HAP-1 (cell line): ENCODE results near the gene ARFRP1.

ENCODE experiments used
- DNase-seq, 2 experiments: peaks; one replicate each; pipeline ENCODE4 v3.0.0-alpha.2; 2016 to 2020; ENCODE audit warnings: low spot score in 2 of 2
- H3K27me3 ChIP-seq: fragments of 250-450 bp; sonication (Bioruptor Pico); 2 replicates; pipeline ENCODE4 v1.5.1; 2020; ENCODE audit warnings: low read depth, mild to moderate bottlenecking, moderate library complexity
- H3K36me3 ChIP-seq: fragments of 250-450 bp; sonication (Bioruptor Pico); replicated peaks from 2 replicates; pipeline ENCODE4 v1.5.1; 2020; ENCODE audit warnings: mild to moderate bottlenecking
- H3K4me1 ChIP-seq: fragments of 250-450 bp; sonication (Bioruptor Pico); 2 replicates; pipeline ENCODE4 v1.5.1; 2020; ENCODE audit warnings: mild to moderate bottlenecking
- H3K4me3 ChIP-seq: fragments of 250-450 bp; sonication (Bioruptor Pico); 2 replicates; pipeline ENCODE4 v1.5.1; 2020; ENCODE audit warnings: mild to moderate bottlenecking, moderate library complexity
- H3K9me3 ChIP-seq: fragments of 250-450 bp; sonication (Bioruptor Pico); 2 replicates; pipeline ENCODE4 v1.5.1; 2020; ENCODE audit warnings: mild to moderate bottlenecking, moderate library complexity
- in situ Hi-C: fragments of 300-500 bp; cut with MboI; formaldehyde crosslinking; loops from 3 replicates; pipeline ENCODE4 v1.14.3; 2020; ENCODE audit warnings: low sequenced_read_pairs, inconsistent platforms, mixed read lengths

The ARFRP1 gene

DNA sequence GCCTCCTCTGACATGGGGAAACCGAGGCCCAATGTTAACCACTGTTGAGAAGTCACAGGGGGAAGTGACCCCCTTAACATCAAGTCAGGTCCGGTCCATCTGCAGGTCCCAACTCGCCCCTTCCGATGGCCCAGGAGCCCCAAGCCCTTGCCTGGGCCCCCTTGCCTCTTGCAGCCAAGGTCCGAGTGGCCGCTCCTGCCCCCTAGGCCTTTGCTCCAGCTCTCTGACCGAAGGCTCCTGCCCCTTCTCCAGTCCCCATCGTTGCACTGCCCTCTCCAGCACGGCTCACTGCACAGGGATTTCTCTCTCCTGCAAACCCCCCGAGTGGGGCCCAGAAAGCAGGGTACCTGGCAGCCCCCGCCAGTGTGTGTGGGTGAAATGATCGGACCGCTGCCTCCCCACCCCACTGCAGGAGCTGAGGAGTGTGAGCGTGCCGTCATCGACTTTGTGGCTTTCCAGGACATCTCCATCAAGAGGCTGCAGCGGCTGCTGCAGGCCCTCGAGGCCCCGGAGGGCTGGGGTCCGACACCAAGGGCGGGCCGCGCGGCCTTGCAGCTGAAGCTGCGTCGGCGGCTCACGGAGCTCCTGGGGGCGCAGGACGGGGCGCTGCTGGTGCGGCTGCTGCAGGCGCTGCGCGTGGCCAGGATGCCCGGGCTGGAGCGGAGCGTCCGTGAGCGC lies 9.8 kb downstream of the ARFRP1 start:
- Histone ChIP-seq H3K9me3 (no peaks in the 10 kb centered on the region), H3K4me3 (no peak overlapping the region), H3K36me3 (peaks cover 8% of the 10 kb centered on the region), H3K4me1 (no peaks in the 10 kb centered on the region), H3K27me3 (no peaks in the 10 kb centered on the region)
- in situ Hi-C loops, result no loop called here
- DNase-seq, result peak in 1 of 2 experiments; percentile 20

DNA sequence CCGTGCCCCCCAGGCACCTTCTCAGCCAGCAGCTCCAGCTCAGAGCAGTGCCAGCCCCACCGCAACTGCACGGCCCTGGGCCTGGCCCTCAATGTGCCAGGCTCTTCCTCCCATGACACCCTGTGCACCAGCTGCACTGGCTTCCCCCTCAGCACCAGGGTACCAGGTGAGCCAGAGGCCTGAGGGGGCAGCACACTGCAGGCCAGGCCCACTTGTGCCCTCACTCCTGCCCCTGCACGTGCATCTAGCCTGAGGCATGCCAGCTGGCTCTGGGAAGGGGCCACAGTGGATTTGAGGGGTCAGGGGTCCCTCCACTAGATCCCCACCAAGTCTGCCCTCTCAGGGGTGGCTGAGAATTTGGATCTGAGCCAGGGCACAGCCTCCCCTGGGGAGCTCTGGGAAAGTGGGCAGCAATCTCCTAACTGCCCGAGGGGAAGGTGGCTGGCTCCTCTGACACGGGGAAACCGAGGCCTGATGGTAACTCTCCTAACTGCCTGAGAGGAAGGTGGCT lies 10.4 kb downstream of the ARFRP1 start:
- H3K4me1 ChIP-seq, result no peaks in the 10 kb centered on the region
- H3K36me3 ChIP-seq, result peaks cover 8% of the 10 kb centered on the region
- H3K4me3 ChIP-seq, result no peak overlapping the region
- no peaks in the 10 kb centered on the region for H3K9me3 ChIP-seq
- in situ Hi-C loops, result no loop called here
- peak in 1 of 2 experiments; percentile 21 for DNase-seq
- no peaks in the 10 kb centered on the region for H3K27me3 ChIP-seq

DNA sequence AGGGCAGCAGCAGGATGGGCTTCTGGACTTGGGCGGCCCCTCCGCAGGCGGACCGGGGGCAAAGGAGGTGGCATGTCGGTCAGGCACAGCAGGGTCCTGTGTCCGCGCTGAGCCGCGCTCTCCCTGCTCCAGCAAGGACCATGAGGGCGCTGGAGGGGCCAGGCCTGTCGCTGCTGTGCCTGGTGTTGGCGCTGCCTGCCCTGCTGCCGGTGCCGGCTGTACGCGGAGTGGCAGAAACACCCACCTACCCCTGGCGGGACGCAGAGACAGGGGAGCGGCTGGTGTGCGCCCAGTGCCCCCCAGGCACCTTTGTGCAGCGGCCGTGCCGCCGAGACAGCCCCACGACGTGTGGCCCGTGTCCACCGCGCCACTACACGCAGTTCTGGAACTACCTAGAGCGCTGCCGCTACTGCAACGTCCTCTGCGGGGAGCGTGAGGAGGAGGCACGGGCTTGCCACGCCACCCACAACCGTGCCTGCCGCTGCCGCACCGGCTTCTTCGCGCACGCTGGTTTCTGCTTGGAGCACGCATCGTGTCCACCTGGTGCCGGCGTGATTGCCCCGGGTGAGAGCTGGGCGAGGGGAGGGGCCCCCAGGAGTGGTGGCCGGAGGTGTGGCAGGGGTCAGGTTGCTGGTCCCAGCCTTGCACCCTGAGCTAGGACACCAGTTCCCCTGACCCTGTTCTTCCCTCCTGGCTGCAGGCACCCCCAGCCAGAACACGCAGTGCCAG lies 11.0 kb downstream of the ARFRP1 start, which contains the start of gene TNFRSF6B:
TSS of gene TNFRSF6B (plus strand) at position 25 of the 729 bp plus-strand sequence. CDS start at position 141, 116 bp downstream.
- Histone ChIP-seq H3K36me3 (peaks cover 8% of the 10 kb centered on the region), H3K9me3 (no peaks in the 10 kb centered on the region), H3K4me3 (no peak within 1 kb of the TSS), H3K4me1 (no peaks in the 10 kb centered on the region), H3K27me3 (no peaks in the 10 kb centered on the region)
- in situ Hi-C loops, result no loop called here
- peak in 1 of 2 experiments; percentile 18 for DNase-seq

DNA sequence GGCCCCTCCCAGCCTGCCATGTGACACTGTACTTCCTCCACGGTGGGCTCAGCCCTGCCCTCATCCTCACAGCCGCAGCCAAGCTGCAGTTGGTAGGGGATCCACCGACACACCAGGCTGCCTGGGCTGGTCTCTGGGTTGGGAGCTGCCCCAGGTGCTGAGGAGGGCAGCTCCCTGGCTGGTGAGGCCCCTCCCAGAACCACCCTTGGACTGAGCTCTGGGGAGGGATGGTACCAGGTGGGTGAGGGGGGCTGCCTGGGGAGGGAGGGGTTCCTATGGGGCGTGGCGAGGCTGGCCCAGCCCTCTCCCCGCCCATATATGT lies 11.5 kb downstream of the ARFRP1 start:
- Histone ChIP-seq H3K4me3 (no peak overlapping the region), H3K9me3 (no peaks in the 10 kb centered on the region), H3K36me3 (peaks cover 8% of the 10 kb centered on the region), H3K4me1 (no peaks in the 10 kb centered on the region), H3K27me3 (no peaks in the 10 kb centered on the region)
- in situ Hi-C loops, result no loop called here
- DNase-seq, result peak in 1 of 2 experiments; percentile 33

DNA sequence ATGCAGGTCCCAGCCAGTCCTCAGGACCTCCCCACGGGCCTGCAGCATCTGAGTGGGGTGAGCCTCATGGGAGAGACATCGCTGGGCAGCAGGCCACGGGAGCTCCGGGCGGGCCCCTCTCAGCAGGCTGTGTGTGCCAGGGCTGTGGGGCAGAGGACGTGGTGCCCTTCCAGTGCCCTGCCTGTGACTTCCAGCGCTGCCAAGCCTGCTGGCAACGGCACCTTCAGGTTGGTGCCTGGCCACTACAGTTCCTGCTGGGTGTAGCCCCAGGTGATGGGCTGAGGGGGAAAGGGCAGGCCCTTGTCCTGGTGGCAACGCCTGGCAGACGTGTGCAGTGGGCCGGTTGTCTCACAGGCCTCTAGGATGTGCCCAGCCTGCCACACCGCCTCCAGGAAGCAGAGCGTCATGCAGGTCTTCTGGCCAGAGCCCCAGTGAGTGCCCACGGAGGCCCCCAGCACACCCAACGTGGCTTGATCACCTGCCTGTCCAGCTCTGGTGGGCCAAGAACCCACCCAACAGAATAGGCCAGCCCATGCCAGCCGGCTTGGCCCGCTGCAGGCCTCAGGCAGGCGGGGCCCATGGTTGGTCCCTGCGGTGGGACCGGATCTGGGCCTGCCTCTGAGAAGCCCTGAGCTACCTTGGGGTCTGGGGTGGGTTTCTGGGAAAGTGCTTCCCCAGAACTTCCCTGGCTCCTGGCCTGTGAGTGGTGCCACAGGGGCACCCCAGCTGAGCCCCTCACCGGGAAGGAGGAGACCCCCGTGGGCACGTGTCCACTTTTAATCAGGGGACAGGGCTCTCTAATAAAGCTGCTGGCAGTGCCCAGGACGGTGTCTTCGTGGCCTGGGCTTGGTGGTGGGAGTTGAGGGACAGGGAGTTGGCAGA lies 12.1 kb downstream of the ARFRP1 start:
- H3K4me3 ChIP-seq, result no peak overlapping the region
- H3K9me3 ChIP-seq, result no peaks in the 10 kb centered on the region
- peaks cover 8% of the 10 kb centered on the region for H3K36me3 ChIP-seq
- in situ Hi-C loops, result no loop called here
- peak in 1 of 2 experiments; percentile 14 for DNase-seq
- H3K4me1 ChIP-seq, result no peaks in the 10 kb centered on the region
- no peaks in the 10 kb centered on the region for H3K27me3 ChIP-seq

DNA sequence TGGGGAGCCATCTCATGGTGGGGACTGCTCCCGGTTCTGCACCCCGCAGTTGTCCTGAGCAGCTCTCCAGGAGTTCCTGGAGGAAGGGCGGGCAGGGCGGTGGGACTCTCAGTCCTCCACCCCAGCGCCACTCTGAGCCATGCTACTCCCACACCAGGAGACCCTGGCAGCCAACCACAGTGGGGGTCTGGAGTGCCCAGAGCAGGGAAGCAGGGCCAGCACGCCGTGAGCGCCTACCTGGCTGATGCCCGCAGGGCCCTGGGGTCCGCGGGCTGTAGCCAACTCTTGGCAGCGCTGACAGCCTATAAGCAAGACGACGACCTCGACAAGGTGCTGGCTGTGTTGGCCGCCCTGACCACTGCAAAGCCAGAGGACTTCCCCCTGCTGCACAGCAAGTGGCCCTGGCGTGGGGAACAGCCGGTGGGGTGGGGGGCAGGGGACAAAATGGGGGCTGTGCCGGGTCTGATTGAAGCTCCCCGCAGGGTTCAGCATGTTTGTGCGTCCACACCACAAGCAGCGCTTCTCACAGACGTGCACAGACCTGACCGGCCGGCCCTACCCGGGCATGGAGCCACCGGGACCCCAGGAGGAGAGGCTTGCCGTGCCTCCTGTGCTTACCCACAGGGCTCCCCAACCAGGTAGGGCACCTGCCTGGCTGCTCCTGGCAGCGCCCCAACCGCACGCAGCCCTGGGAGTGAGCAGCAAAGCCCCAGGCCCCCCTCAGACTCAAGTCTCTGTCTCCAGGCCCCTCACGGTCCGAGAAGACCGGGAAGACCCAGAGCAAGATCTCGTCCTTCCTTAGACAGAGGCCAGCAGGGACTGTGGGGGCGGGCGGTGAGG lies 13.0 kb downstream of the ARFRP1 start:
- Histone ChIP-seq H3K4me3 (no peak overlapping the region), H3K36me3 (peaks cover 8% of the 10 kb centered on the region), H3K27me3 (no peaks in the 10 kb centered on the region), H3K4me1 (no peaks in the 10 kb centered on the region), H3K9me3 (no peaks in the 10 kb centered on the region)
- no peak for DNase-seq
- in situ Hi-C loops, result no loop called here

DNA sequence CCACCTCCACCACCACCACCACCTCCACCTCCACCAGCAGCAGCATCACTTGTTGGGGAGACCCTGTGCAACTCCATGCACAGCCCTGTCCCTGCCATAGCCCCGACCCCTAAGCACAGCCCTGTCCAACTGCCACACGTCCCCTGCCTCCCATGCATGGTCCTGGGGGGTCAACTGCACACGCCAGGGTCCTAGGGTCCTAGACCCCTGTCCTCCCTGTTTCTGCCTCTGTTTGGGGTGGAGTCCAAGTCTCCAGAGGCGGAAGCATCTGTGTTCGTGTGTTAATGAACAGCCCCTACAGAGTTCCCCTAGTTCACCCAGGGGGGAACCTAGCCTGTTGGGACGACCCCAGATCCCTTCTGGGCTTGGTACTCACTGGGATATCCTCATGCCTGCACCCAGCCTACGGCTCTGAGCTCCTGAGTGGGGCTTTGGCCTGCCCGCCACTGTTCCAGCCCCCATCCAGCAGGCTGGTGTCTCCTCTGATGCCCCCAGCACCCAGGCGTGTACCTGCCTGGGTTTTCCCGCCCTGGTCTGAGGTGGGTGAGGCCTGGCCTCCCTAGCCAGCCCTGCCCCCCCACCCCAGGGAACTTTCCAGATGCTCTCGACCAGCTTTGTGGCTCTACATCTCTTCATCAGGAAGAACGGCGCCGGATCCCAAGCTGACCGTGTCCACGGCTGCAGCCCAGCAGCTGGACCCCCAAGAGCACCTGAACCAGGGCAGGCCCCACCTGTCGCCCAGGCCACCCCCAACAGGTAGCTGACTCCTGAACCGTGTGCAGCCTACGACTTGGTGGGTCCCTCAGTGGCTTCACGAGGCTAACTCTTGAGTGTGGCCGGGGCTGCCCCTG lies 13.8 kb downstream of the ARFRP1 start:
- in situ Hi-C loops, result no loop called here
- Histone ChIP-seq H3K36me3 (peaks cover 8% of the 10 kb centered on the region), H3K27me3 (no peaks in the 10 kb centered on the region), H3K4me3 (no peak overlapping the region), H3K9me3 (no peaks in the 10 kb centered on the region), H3K4me1 (no peaks in the 10 kb centered on the region)
- DNase-seq, result no peak

DNA sequence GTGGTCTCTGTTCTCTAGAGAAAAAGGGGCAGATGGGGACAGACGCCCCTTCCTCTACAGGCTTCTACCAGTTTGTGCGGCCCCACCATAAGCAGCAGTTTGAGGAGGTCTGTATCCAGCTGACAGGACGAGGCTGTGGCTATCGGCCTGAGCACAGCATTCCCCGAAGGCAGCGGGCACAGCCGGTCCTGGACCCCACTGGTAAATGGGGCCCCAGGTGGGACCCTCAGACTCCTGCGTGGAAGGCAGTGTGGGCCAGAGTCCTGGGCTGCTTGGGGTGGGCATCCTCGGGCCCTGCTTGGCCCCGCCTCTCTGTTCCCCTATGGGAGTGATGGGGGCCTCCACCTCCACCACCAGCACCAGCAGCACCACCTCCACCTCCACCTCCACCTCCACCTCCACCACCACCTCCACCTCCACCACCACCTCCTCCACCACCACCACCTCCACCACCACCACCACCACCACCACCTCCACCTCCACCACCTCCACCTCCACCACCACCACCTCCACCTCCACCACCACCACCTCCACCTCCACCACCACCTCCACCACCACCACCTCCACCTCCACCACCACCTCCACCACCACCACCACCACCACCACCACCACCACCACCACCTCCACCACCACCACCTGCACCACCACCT lies 14.6 kb downstream of the ARFRP1 start:
- Histone ChIP-seq H3K4me3 (no peak overlapping the region), H3K36me3 (peaks cover 8% of the 10 kb centered on the region), H3K27me3 (no peaks in the 10 kb centered on the region), H3K4me1 (no peaks in the 10 kb centered on the region), H3K9me3 (no peaks in the 10 kb centered on the region)
- in situ Hi-C loops, result no loop called here
- no peak for DNase-seq

DNA sequence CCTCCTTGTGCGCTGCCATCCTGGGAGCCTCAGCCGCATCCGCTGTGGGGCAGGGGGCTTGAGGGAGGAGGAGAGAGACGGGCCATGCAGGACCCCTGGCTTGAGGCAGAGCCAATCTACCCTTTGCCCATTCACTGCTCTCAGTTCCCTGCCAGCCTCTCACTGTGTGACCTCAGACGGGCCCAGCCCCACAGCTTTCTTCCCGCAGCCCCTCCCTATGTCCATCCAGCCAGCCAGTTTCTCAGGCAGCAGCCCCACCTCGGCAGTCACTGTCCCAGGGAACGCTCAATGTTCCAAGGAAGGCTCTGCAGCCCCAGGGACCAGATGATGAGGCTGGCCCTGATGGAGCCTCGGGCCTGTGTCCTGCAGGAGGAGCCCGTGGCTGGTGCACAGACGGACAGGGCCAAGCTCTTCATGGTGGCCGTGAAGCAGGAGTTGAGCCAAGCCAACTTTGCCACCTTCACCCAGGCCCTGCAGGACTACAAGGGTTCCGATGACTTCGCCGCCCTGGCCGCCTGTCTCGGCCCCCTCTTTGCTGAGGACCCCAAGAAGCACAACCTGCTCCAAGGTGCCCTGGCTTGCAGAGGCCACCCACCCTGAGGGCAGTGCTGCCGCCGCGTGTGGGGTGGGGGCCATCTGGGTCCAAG lies 15.2 kb downstream of the ARFRP1 start:
- H3K27me3 ChIP-seq, result no peaks in the 10 kb centered on the region
- in situ Hi-C loops, result no loop called here
- H3K36me3 ChIP-seq, result peaks cover 8% of the 10 kb centered on the region
- no peaks in the 10 kb centered on the region for H3K4me1 ChIP-seq
- no peaks in the 10 kb centered on the region for H3K9me3 ChIP-seq
- no peak overlapping the region for H3K4me3 ChIP-seq
- no peak for DNase-seq

DNA sequence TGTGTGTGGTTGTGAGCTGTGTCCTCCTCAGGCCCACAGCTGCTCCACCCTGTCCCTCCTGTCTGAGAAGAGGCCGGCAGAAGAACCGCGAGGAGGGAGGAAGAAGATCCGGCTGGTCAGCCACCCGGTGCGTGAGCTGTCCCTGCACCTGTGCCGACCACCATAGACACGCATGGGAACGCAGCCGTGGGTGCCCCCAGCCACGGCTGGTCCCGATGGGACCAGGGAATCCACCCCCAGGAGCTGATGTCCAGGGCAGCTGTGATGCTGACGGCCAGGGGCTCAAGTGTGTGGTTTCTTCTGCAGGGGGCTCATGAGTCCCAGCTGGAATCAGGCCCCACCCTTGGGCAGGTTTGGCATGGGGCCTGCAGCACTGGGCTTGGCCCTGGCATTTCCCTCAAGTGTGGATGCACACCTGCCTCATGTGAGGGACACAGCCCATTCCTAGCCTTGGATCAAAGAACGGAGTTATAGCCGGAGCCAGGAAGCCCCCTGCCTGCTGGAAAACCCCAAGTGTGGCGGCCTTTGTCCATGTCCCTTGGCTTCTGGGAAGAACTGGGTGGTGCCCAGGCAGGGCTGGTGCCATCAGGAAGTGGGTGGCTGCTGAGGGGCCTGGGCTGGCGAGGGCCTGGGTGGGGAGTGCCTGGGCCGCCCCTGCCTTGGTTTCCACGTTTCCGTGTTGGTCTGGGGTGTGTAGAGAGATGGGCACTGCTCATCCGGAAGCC lies 15.9 kb downstream of the ARFRP1 start:
- Histone ChIP-seq H3K36me3 (peaks cover 8% of the 10 kb centered on the region), H3K4me3 (no peak overlapping the region), H3K4me1 (no peaks in the 10 kb centered on the region), H3K27me3 (no peaks in the 10 kb centered on the region), H3K9me3 (no peaks in the 10 kb centered on the region)
- in situ Hi-C loops, result no loop called here
- DNase-seq, result no peak

DNA sequence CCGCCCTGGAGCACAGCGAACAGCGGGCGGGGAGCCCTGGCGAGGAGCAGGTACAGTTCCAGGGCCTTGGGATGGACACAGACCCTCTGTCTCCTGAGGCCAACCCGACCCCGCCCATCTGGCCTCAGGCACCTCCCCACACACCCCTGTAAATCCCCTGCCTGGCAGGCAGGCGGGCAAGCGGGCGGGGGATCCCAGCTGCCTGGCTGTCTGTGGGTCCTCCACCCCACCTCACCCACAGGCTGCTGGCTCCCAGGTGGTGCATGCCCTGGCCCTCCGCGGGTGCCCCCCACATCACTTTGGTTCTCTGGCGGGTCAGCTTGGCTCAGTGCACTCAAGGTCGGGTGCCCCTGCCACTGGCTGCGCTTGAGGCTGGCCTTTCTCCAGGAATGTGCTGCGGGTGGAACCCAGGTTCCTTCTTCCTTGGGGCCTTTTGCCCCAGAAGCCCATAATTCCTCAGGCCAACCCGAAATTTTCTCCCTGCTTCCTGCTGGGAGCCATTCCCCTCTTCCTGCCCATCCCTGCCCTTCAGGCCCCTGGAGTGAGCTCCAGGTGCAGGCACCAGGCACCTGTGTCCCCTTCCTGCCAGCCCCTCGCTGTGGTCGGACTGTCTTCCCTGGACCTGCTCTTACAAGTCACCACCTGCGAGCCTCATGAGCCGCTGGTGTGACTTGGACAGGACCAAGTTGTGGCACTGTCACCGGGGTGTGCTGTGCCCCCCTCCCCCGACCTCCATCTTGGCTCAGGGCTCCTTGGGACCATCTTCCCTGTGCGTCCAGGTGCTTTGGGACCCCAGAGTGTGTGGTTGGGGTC lies 16.7 kb downstream of the ARFRP1 start:
- Histone ChIP-seq H3K4me3 (no peak overlapping the region), H3K27me3 (no peaks in the 10 kb centered on the region), H3K36me3 (peaks cover 8% of the 10 kb centered on the region), H3K9me3 (no peaks in the 10 kb centered on the region), H3K4me1 (no peaks in the 10 kb centered on the region)
- in situ Hi-C loops, result no loop called here
- DNase-seq, result no peak
